SK-N-SH treated with all-trans-retinoic acid at 6 μM for 48 hours (cell line): Measurements from ENCODE around the gene C6orf136.

ENCODE experiments used
- CSDC2 ChIP-seq: fragments of 250-450 bp; sonication (Bioruptor Pico); IDR thresholded peaks from 2 replicates; pipeline ENCODE4 v1.5.0; 2020; ENCODE audit warnings: mild to moderate bottlenecking, moderate library complexity
- ISL1 ChIP-seq: fragments of 250-450 bp; sonication (Bioruptor Pico); IDR thresholded peaks from 2 replicates; pipeline ENCODE4 v2.1.2; 2022; ENCODE audit warnings: mild to moderate bottlenecking, moderate library complexity
- RARB ChIP-seq: fragments of 250-450 bp; sonication (Bioruptor Pico); IDR thresholded peaks from 2 replicates; pipeline ENCODE4 v1.8.0; 2021; ENCODE audit warnings: mild to moderate bottlenecking, moderate library complexity
- ZC3H10 ChIP-seq: fragments of 250-450 bp; sonication (Bioruptor Pico); IDR thresholded peaks from 2 replicates; pipeline ENCODE4 v1.5.1; 2021; ENCODE audit warnings: mild to moderate bottlenecking, moderate library complexity
- ZNF8 ChIP-seq: fragments of 450-650 bp; formaldehyde crosslinking; IDR thresholded peaks from 2 replicates; pipeline ENCODE4 v1.5.0; 2020; ENCODE audit warnings: mild to moderate bottlenecking, moderate library complexity
- TF ChIP-seq, protein P1 (sequence below): fragments of 250-450 bp; sonication (Bioruptor Pico); IDR thresholded peaks from 2 replicates; pipeline ENCODE4 v1.5.1; 2020; ENCODE audit warnings: low read depth, mild to moderate bottlenecking, moderate library complexity
- TF ChIP-seq, protein P2 (sequence below): fragments of 250-450 bp; sonication (Bioruptor Pico); IDR thresholded peaks from 2 replicates; pipeline ENCODE4 v1.8.0; 2020; ENCODE audit warnings: mild to moderate bottlenecking, moderate library complexity, borderline replicate concordance

DNA sequence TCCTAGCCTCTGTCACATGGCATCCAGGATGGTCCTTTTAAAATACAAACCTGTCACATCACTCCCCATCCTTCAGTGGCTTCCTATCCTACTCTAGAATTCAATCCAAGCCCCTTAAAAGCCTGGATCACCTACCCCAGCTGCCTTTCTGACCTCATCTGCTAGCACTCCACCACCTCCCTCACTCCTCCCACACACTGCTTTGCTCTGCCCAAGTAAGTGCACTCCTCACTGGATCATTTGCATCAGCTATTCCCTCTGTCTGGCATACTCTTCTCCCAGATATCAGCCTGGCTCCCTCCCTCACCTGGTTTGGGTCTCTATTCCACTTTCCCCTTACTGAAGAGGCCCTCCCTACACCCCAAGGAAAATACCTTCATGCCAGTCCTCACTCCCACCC lies 10.5 kb downstream of the C6orf136 start:
- TF ChIP-seq ZNF8 (CRISPR knock-in tag) = no peak
- TF ChIP-seq CSDC2 (CRISPR knock-in tag) = no peak
- TF ChIP-seq, protein P1, sequence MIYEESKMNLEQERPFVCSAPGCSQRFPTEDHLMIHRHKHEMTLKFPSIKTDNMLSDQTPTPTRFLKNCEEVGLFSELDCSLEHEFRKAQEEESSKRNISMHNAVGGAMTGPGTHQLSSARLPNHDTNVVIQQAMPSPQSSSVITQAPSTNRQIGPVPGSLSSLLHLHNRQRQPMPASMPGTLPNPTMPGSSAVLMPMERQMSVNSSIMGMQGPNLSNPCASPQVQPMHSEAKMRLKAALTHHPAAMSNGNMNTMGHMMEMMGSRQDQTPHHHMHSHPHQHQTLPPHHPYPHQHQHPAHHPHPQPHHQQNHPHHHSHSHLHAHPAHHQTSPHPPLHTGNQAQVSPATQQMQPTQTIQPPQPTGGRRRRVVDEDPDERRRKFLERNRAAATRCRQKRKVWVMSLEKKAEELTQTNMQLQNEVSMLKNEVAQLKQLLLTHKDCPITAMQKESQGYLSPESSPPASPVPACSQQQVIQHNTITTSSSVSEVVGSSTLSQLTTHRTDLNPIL (CRISPR knock-in tag) = no peak
- TF ChIP-seq, protein P2, sequence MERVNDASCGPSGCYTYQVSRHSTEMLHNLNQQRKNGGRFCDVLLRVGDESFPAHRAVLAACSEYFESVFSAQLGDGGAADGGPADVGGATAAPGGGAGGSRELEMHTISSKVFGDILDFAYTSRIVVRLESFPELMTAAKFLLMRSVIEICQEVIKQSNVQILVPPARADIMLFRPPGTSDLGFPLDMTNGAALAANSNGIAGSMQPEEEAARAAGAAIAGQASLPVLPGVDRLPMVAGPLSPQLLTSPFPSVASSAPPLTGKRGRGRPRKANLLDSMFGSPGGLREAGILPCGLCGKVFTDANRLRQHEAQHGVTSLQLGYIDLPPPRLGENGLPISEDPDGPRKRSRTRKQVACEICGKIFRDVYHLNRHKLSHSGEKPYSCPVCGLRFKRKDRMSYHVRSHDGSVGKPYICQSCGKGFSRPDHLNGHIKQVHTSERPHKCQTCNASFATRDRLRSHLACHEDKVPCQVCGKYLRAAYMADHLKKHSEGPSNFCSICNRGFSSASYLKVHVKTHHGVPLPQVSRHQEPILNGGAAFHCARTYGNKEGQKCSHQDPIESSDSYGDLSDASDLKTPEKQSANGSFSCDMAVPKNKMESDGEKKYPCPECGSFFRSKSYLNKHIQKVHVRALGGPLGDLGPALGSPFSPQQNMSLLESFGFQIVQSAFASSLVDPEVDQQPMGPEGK = no peak
- TF ChIP-seq ISL1 (CRISPR knock-in tag) = no peak
- TF ChIP-seq RARB = no peak
- TF ChIP-seq ZC3H10 (CRISPR knock-in tag) = no peak
